Ovary (tissue), 3 donors: ENCODE measurements around the gene CPED1.

Experiments
- CTCF ChIP-seq, 3 donors: fragments of 450-650 bp in 2 of 3; fragments of 200-600 bp in 1 of 3; IDR thresholded peaks; one replicate each; pipeline versions ENCODE4 v1.5.1 to v1.8.0; 2016 to 2022; ENCODE audit warnings: antibody characterized with exemption in 3 of 3, mild to moderate bottlenecking in 1 of 3
- EP300 ChIP-seq: sonication (generic); formaldehyde crosslinking; IDR thresholded peaks from one replicate; pipeline ENCODE4 v1.6.1; 2017; ENCODE audit warnings: antibody characterized with exemption
- POLR2A ChIP-seq: fragments of 450-650 bp; IDR thresholded peaks from one replicate; pipeline ENCODE4 v1.6.1; 2017; ENCODE audit warnings: antibody characterized with exemption, mild to moderate bottlenecking, moderate library complexity
- donor health status: DM: no; HTN: no; CAD: no.

DNA sequence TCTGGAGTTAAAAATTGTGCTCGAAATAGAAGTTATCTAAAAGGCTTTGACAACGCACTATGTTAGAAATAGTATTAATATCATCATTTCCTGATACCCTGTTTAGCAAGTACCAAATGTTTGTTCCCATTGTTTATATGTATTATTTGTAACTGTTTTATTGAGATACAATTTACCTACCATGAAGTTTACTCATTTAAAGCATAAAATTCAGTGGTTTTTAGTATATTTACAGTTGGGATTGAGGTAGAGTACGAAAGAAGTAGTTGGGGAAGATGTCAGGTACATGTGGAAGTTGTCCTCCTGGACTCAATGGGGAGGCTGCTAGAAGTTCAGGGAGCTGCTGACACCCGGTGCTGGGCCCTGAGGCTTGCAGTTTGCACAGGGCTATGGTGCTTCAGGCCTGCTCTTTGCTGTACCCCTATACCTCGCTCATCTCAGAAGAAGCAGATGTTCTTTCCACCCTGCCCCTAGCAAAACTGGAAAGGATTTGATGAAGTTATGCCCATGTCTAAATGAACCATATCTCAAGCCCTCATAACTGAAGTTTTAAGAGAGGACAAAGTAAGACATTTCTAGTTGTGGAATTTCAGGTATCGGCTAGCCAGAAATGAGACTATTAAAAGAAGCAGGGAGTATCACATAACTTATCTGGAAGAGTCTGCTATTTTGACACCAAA, 315.1 kb downstream of the CPED1 start:
- TF ChIP-seq CTCF (IDR thresholded peaks at IDR 0.05), result no peak
- no peak for TF ChIP-seq EP300
- no peak for TF ChIP-seq POLR2A
